ENCODE data around the gene ANO10. TPM values are rescaled to one million over a fixed set of nuclear protein-coding genes. Genes with fewer than 3 reads are reported as not detected.

The ANO10 gene
- total RNA-seq, 1 experiment from 2014 or later, result 9.7 TPM

DNA sequence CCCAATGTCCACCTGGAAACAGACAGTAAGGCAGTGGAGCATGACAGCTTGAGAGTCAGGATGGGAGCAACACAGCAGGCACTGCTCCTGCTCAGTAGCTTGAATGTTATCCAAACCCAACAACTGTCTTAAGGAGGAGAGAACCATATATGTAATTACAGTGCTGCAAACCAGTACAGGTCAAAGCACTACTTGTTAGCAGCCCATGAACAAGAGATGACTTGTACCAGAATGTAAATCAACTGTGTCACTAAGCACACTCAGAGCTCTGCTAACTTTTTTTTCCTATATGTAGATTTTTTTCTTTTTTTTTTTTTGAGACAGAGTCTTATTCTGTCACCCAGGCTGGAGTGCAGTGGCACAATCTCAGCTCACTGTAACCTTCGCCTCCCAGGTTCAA is 87.1 kb downstream of the ANO10 start:
- BruUV-seq (replicated peaks), result no TSS peak
- no peak overlapping the region for H3K27ac ChIP-seq (ENCODE audit: low read depth, low read length, poor library complexity, severe bottlenecking)
- no peaks in the 10 kb centered on the region for H3K4me1 ChIP-seq (ENCODE audit: insufficient read depth, low read length, poor library complexity, severe bottlenecking)
- intact Hi-C loops (cut with micrococcal nuclease; ENCODE audit: unreplicated experiment), result no loop called here
- no peak for DNase-seq (ENCODE audit: low spot score)
- CTCF ChIA-PET, result no interaction called here
- POLR2A ChIA-PET (ENCODE audit: low non-redundant PET), result no interaction called here
- no peak overlapping the region for H3K4me3 ChIP-seq (ENCODE audit: low read depth, low read length, poor library complexity, severe bottlenecking)
- no peaks in the 10 kb centered on the region for H3K9me3 ChIP-seq (ENCODE audit: low read depth, low read length, poor library complexity, severe bottlenecking)
- H3K36me3 ChIP-seq (ENCODE audit: insufficient read depth, low read length, poor library complexity, severe bottlenecking), result no peaks in the 10 kb centered on the region
- TF ChIP-seq, protein P1, sequence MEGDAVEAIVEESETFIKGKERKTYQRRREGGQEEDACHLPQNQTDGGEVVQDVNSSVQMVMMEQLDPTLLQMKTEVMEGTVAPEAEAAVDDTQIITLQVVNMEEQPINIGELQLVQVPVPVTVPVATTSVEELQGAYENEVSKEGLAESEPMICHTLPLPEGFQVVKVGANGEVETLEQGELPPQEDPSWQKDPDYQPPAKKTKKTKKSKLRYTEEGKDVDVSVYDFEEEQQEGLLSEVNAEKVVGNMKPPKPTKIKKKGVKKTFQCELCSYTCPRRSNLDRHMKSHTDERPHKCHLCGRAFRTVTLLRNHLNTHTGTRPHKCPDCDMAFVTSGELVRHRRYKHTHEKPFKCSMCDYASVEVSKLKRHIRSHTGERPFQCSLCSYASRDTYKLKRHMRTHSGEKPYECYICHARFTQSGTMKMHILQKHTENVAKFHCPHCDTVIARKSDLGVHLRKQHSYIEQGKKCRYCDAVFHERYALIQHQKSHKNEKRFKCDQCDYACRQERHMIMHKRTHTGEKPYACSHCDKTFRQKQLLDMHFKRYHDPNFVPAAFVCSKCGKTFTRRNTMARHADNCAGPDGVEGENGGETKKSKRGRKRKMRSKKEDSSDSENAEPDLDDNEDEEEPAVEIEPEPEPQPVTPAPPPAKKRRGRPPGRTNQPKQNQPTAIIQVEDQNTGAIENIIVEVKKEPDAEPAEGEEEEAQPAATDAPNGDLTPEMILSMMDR (conservative IDR thresholded peaks at IDR 0.05; ENCODE audit: low read depth, low read length), result no peak
- TF ChIP-seq EZH2 (IDR thresholded peaks at IDR 0.05; ENCODE audit: borderline replicate concordance, low read depth, low read length, poor library complexity, severe bottlenecking), result no peak
- no peaks in the 10 kb centered on the region for H3K27me3 ChIP-seq (replicated peaks; ENCODE audit: insufficient read depth, low read depth, low read length, poor library complexity)

DNA sequence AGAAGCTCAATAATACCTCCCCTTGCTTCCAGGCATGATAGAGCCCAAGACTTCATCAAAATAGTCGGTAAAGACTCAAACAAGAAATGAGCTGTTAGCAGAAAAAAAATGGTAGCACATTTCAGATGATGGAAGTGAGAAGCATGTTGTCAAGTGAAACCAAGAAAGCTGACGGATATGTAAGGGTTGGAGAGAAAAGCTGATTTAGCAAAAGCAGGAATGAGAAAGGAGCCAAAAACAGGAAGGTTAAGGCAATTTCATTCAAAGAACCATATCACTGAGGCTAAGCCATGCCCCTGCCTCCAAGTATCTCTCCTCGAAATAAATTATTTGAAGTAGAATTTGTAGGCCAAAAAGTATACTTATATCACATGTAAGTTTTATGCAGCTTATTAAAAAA is 88.8 kb downstream of the ANO10 start:
- no peaks in the 10 kb centered on the region for H3K4me1 ChIP-seq (ENCODE audit: insufficient read depth, low read length, poor library complexity, severe bottlenecking)

DNA sequence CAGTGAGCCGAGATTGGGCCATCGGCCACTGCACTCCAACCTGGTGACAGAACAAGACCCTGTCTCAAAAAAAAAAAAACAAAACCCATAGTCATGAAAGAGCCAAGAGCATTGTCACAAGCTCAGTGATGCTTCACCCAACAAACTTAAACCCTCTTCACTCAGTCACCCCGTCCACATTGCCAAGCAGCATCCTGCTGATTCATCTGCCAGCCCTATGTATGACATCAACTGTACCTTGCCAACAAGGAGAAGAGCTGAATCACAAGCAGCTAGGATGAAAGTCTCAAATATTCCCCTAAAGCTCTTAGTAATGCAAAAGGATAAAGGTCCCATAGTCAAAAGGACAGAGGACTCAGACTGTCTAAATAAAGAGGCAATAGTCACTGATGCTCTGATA is 90.0 kb downstream of the ANO10 start:
- no peak for DNase-seq (ENCODE audit: low spot score)
- Histone ChIP-seq H3K36me3 (ENCODE audit: insufficient read depth, low read length, poor library complexity, severe bottlenecking) (no peaks in the 10 kb centered on the region), H3K9me3 (ENCODE audit: low read depth, low read length, poor library complexity, severe bottlenecking) (no peaks in the 10 kb centered on the region), H3K4me3 (ENCODE audit: low read depth, low read length, poor library complexity, severe bottlenecking) (no peak overlapping the region), H3K4me1 (ENCODE audit: insufficient read depth, low read length, poor library complexity, severe bottlenecking) (no peaks in the 10 kb centered on the region), H3K27me3 (replicated peaks; ENCODE audit: insufficient read depth, low read depth, low read length, poor library complexity) (no peaks in the 10 kb centered on the region), H3K27ac (ENCODE audit: low read depth, low read length, poor library complexity, severe bottlenecking) (no peak overlapping the region)
- BruUV-seq (replicated peaks), result no TSS peak
- CTCF ChIA-PET, result no interaction called here
- POLR2A ChIA-PET (ENCODE audit: low non-redundant PET), result no interaction called here
- TF ChIP-seq, protein P1 (conservative IDR thresholded peaks at IDR 0.05; ENCODE audit: low read depth, low read length), result no peak
- no peak for TF ChIP-seq EZH2 (IDR thresholded peaks at IDR 0.05; ENCODE audit: borderline replicate concordance, low read depth, low read length, poor library complexity, severe bottlenecking)
- intact Hi-C loops (cut with micrococcal nuclease; ENCODE audit: unreplicated experiment), result no loop called here

More for the DNA sequence above, 88.8 kb downstream of the ANO10 start:
- DNase-seq (ENCODE audit: low spot score), result no peak
- Histone ChIP-seq H3K36me3 (ENCODE audit: insufficient read depth, low read length, poor library complexity, severe bottlenecking) (no peaks in the 10 kb centered on the region), H3K27ac (ENCODE audit: low read depth, low read length, poor library complexity, severe bottlenecking) (no peak overlapping the region), H3K9me3 (ENCODE audit: low read depth, low read length, poor library complexity, severe bottlenecking) (no peaks in the 10 kb centered on the region), H3K27me3 (replicated peaks; ENCODE audit: insufficient read depth, low read depth, low read length, poor library complexity) (no peaks in the 10 kb centered on the region), H3K4me3 (ENCODE audit: low read depth, low read length, poor library complexity, severe bottlenecking) (no peak overlapping the region)
- intact Hi-C loops (cut with micrococcal nuclease; ENCODE audit: unreplicated experiment), result no loop called here
- ChIA-PET POLR2A (ENCODE audit: low non-redundant PET) (no interaction called here), CTCF (no interaction called here)
- TF ChIP-seq, protein P1 (conservative IDR thresholded peaks at IDR 0.05; ENCODE audit: low read depth, low read length), result no peak
- no peak for TF ChIP-seq EZH2 (IDR thresholded peaks at IDR 0.05; ENCODE audit: borderline replicate concordance, low read depth, low read length, poor library complexity, severe bottlenecking)
- BruUV-seq (replicated peaks), result no TSS peak
